GM23338 (cell line): ENCODE data around the gene KRTAP1-4. TPM values are rescaled to one million over a fixed set of nuclear protein-coding genes. Genes with fewer than 3 reads are reported as not detected.

ENCODE experiments used
- ATAC-seq: fragments of 200-7000 bp; cut with Tn5 transposase; 3 replicates; pipeline ENCODE4 v1.9.1; 2020
- DNase-seq: peaks from one replicate; pipeline ENCODE4 v3.0.0-alpha.2; 2015; ENCODE audit warnings: low spot score
- H2AFZ ChIP-seq: fragments of 200-600 bp; sonication (generic); 2 replicates; pipeline ENCODE4 v1.8.0; 2016; ENCODE audit warnings: antibody characterized with exemption, mild to moderate bottlenecking, moderate library complexity
- H3F3A ChIP-seq: fragments of 200-600 bp; sonication (generic); replicated peaks from 2 replicates; pipeline ENCODE4 v1.8.0; 2017; ENCODE audit warnings: antibody characterized with exemption, mixed run types, low read depth
- H3K27ac ChIP-seq: fragments of 200-600 bp; sonication (generic); 2 replicates; pipeline ENCODE4 v1.6.1; 2016; ENCODE audit warnings: low read depth
- H3K27me3 ChIP-seq: fragments of 200-600 bp; sonication (generic); 2 replicates; pipeline ENCODE4 v1.8.0; 2016; ENCODE audit warnings: mild to moderate bottlenecking, mixed run types, moderate library complexity; ENCODE audit not compliant: insufficient read depth
- H3K36me3 ChIP-seq: fragments of 200-600 bp; sonication (generic); 2 replicates; pipeline ENCODE4 v1.8.0; 2016; ENCODE audit warnings: mild to moderate bottlenecking; ENCODE audit not compliant: insufficient read depth
- H3K4me1 ChIP-seq: fragments of 200-600 bp; sonication (generic); 2 replicates; pipeline ENCODE4 v1.8.0; 2016; ENCODE audit warnings: mild to moderate bottlenecking, moderate library complexity; ENCODE audit not compliant: insufficient read depth
- H3K4me2 ChIP-seq: fragments of 200-600 bp; sonication (generic); 2 replicates; pipeline ENCODE4 v1.7.1; 2017; ENCODE audit warnings: mixed run types
- H3K4me3 ChIP-seq: fragments of 200-600 bp; sonication (generic); 2 replicates; pipeline ENCODE4 v1.6.1; 2016; ENCODE audit warnings: mixed run types
- H3K79me2 ChIP-seq: fragments of 200-600 bp; sonication (generic); replicated peaks from 2 replicates; pipeline ENCODE4 v1.8.0; 2017; ENCODE audit warnings: mild to moderate bottlenecking; ENCODE audit not compliant: insufficient read depth
- H3K9me2 ChIP-seq: fragments of 200-600 bp; sonication (generic); 2 replicates; pipeline ENCODE4 v1.8.0; 2017; ENCODE audit not compliant: insufficient read depth
- H4K20me1 ChIP-seq: fragments of 200-600 bp; sonication (generic); replicated peaks from 2 replicates; pipeline ENCODE4 v1.8.0; 2017; ENCODE audit warnings: mild to moderate bottlenecking; ENCODE audit not compliant: insufficient read depth
- H3K27ac Mint-ChIP-seq: 2 replicates; pipeline ENCODE4 v1.8.0; 2020; ENCODE audit warnings: inconsistent platforms, mild to moderate bottlenecking, moderate library complexity, mixed read lengths
- H3K27me3 Mint-ChIP-seq: 3 replicates; pipeline ENCODE4 v1.8.0; 2022; ENCODE audit warnings: low read depth, mild to moderate bottlenecking, moderate library complexity, mixed read lengths, inconsistent platforms; ENCODE audit not compliant: insufficient read depth, poor library complexity
- H3K36me3 Mint-ChIP-seq: 3 replicates; pipeline ENCODE4 v1.8.0; 2021; ENCODE audit warnings: low read depth, mild to moderate bottlenecking, inconsistent platforms, moderate library complexity, mixed read lengths
- H3K4me1 Mint-ChIP-seq: 3 replicates; pipeline ENCODE4 v1.8.0; 2020; ENCODE audit warnings: mild to moderate bottlenecking, inconsistent platforms, mixed read lengths
- H3K4me3 Mint-ChIP-seq: 3 replicates; pipeline ENCODE4 v1.8.0; 2021; ENCODE audit warnings: moderate library complexity, mild to moderate bottlenecking, inconsistent platforms, mixed read lengths
- H3K9me3 Mint-ChIP-seq: 3 replicates; pipeline ENCODE4 v1.8.0; 2020; ENCODE audit warnings: moderate library complexity, mild to moderate bottlenecking, inconsistent platforms, mixed read lengths
- CREB1 ChIP-seq: fragments of 250-450 bp; sonication (Bioruptor Pico); IDR thresholded peaks from 2 replicates; pipeline ENCODE4 v1.5.0; 2020; ENCODE audit warnings: low read depth, mild to moderate bottlenecking, moderate library complexity
- EZH2 ChIP-seq: fragments of 200-600 bp; sonication (generic); IDR thresholded peaks from one replicate; pipeline ENCODE4 v1.8.0; 2017; ENCODE audit warnings: antibody characterized with exemption, mild to moderate bottlenecking, low read depth; ENCODE audit not compliant: unreplicated experiment
- EZH2phosphoT487 ChIP-seq: fragments of 200-600 bp; sonication (generic); IDR thresholded peaks from one replicate; pipeline ENCODE4 v1.8.1; 2018; ENCODE audit warnings: antibody characterized with exemption; ENCODE audit not compliant: unreplicated experiment
- JUNB ChIP-seq: IDR thresholded peaks from one replicate; pipeline ENCODE4 v1.6.1; 2016; ENCODE audit warnings: antibody characterized with exemption; ENCODE audit not compliant: unreplicated experiment
- NANOG ChIP-seq: IDR thresholded peaks from 2 replicates; pipeline ENCODE4 v1.6.1; 2016; ENCODE audit warnings: antibody characterized with exemption, borderline replicate concordance
- POLR2AphosphoS5 ChIP-seq: IDR thresholded peaks from 2 replicates; pipeline ENCODE4 v1.6.1; 2016; ENCODE audit warnings: antibody characterized with exemption, low read depth
- STAT1 ChIP-seq: IDR thresholded peaks from one replicate; pipeline ENCODE4 v1.6.1; 2016; ENCODE audit warnings: antibody characterized with exemption; ENCODE audit not compliant: unreplicated experiment
- ZNF114 ChIP-seq: fragments of 250-450 bp; sonication (Bioruptor Pico); IDR thresholded peaks from 2 replicates; pipeline ENCODE4 v1.5.0; 2020; ENCODE audit warnings: mild to moderate bottlenecking, moderate library complexity
- ZNF331 ChIP-seq: fragments of 250-450 bp; sonication (Bioruptor Pico); IDR thresholded peaks from 2 replicates; pipeline ENCODE4 v1.5.0; 2020; ENCODE audit warnings: low read depth, mild to moderate bottlenecking, moderate library complexity
- polyA plus RNA-seq: library from polyadenylated mRNA; unstranded; fragments of >200 nt; fragmentation: Nextera tagmentation; extraction: Ambion mirVana; gene quantifications from 2 replicates; pipeline ENCODE4 v1.2.1, GENCODE V29; 2016
- total RNA-seq: library from RNA; depleted of rRNA; stranded (reverse); fragments of >200 nt; shearing (Covaris generic); gene quantifications from 2 replicates; pipeline ENCODE4 v1.2.3, GENCODE V29; 2014
- TF ChIP-seq, protein P1 (sequence below): IDR thresholded peaks from 2 replicates; pipeline ENCODE4 v1.6.1; 2016; ENCODE audit warnings: antibody characterized with exemption
- TF ChIP-seq, protein P2 (sequence below), 2 experiments: fragments of 200-600 bp in 1 of 2; sonication (generic) in 1 of 2; conservative IDR thresholded peaks; 2 replicates each; pipeline versions ENCODE4 v1.5.1 to v1.6.1; 2016 to 2017; ENCODE audit warnings: antibody characterized with exemption in 2 of 2, low read depth in 2 of 2, mild to moderate bottlenecking in 2 of 2, moderate library complexity in 1 of 2
- TF ChIP-seq, protein P3 (sequence below): fragments of 250-450 bp; sonication (Bioruptor Pico); IDR thresholded peaks from 2 replicates; pipeline ENCODE4 v1.5.0; 2020; ENCODE audit warnings: mild to moderate bottlenecking, moderate library complexity
- TF ChIP-seq, protein P4 (sequence below): IDR thresholded peaks from one replicate; pipeline ENCODE4 v1.6.1; 2018; ENCODE audit warnings: antibody characterized with exemption; ENCODE audit not compliant: unreplicated experiment

The KRTAP1-4 gene
- total and polyA plus RNA-seq, 2 experiments from 2014 or later, result not detected

DNA sequence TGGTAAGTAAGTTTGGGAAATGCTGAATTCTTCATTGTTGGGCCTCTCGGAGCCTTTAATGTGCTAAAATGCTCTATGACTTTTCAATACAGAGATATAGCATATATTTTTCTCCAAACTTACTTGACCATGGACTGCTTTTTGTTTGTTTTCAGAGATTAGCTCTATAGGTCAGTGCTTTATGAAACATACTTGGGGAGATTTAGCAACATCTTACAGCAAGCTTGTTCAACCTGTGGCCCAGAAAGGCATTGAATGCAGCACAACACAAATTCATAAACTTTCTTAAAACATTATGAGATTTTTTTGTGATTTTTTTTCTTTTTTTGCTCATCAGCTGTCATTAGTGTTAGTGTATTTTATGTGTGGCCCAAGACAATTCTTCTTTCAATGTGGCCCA, 20.1 kb downstream of the KRTAP1-4 start:
- H3K36me3 Mint-ChIP-seq, result no peaks in the 10 kb centered on the region
- H3K36me3 ChIP-seq, result no peaks in the 10 kb centered on the region
- H3K79me2 ChIP-seq, result no peaks in the 10 kb centered on the region
- H2AFZ ChIP-seq, result no peak overlapping the region
- H3K27me3 ChIP-seq, result no peaks in the 10 kb centered on the region
- H3K27ac ChIP-seq, result no peak overlapping the region
- no peaks in the 10 kb centered on the region; the same call in 1 of the 2 replicates for H3K9me2 ChIP-seq
- TF ChIP-seq, protein P1, sequence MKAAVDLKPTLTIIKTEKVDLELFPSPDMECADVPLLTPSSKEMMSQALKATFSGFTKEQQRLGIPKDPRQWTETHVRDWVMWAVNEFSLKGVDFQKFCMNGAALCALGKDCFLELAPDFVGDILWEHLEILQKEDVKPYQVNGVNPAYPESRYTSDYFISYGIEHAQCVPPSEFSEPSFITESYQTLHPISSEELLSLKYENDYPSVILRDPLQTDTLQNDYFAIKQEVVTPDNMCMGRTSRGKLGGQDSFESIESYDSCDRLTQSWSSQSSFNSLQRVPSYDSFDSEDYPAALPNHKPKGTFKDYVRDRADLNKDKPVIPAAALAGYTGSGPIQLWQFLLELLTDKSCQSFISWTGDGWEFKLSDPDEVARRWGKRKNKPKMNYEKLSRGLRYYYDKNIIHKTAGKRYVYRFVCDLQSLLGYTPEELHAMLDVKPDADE, result no peak
- TF ChIP-seq NANOG (no peak), ZNF114 (CRISPR knock-in tag) (no peak), EZH2phosphoT487 (no peak), EZH2 (no peak), JUNB (no peak), POLR2AphosphoS5 (no peak), STAT1 (no peak), ZNF331 (no peak), CREB1 (CRISPR knock-in tag) (no peak)
- TF ChIP-seq, protein P2, sequence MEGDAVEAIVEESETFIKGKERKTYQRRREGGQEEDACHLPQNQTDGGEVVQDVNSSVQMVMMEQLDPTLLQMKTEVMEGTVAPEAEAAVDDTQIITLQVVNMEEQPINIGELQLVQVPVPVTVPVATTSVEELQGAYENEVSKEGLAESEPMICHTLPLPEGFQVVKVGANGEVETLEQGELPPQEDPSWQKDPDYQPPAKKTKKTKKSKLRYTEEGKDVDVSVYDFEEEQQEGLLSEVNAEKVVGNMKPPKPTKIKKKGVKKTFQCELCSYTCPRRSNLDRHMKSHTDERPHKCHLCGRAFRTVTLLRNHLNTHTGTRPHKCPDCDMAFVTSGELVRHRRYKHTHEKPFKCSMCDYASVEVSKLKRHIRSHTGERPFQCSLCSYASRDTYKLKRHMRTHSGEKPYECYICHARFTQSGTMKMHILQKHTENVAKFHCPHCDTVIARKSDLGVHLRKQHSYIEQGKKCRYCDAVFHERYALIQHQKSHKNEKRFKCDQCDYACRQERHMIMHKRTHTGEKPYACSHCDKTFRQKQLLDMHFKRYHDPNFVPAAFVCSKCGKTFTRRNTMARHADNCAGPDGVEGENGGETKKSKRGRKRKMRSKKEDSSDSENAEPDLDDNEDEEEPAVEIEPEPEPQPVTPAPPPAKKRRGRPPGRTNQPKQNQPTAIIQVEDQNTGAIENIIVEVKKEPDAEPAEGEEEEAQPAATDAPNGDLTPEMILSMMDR (conservative IDR thresholded peaks at IDR 0.05; ENCODE audit: low read depth in 2 of 2), result no peak
- TF ChIP-seq, protein P3, sequence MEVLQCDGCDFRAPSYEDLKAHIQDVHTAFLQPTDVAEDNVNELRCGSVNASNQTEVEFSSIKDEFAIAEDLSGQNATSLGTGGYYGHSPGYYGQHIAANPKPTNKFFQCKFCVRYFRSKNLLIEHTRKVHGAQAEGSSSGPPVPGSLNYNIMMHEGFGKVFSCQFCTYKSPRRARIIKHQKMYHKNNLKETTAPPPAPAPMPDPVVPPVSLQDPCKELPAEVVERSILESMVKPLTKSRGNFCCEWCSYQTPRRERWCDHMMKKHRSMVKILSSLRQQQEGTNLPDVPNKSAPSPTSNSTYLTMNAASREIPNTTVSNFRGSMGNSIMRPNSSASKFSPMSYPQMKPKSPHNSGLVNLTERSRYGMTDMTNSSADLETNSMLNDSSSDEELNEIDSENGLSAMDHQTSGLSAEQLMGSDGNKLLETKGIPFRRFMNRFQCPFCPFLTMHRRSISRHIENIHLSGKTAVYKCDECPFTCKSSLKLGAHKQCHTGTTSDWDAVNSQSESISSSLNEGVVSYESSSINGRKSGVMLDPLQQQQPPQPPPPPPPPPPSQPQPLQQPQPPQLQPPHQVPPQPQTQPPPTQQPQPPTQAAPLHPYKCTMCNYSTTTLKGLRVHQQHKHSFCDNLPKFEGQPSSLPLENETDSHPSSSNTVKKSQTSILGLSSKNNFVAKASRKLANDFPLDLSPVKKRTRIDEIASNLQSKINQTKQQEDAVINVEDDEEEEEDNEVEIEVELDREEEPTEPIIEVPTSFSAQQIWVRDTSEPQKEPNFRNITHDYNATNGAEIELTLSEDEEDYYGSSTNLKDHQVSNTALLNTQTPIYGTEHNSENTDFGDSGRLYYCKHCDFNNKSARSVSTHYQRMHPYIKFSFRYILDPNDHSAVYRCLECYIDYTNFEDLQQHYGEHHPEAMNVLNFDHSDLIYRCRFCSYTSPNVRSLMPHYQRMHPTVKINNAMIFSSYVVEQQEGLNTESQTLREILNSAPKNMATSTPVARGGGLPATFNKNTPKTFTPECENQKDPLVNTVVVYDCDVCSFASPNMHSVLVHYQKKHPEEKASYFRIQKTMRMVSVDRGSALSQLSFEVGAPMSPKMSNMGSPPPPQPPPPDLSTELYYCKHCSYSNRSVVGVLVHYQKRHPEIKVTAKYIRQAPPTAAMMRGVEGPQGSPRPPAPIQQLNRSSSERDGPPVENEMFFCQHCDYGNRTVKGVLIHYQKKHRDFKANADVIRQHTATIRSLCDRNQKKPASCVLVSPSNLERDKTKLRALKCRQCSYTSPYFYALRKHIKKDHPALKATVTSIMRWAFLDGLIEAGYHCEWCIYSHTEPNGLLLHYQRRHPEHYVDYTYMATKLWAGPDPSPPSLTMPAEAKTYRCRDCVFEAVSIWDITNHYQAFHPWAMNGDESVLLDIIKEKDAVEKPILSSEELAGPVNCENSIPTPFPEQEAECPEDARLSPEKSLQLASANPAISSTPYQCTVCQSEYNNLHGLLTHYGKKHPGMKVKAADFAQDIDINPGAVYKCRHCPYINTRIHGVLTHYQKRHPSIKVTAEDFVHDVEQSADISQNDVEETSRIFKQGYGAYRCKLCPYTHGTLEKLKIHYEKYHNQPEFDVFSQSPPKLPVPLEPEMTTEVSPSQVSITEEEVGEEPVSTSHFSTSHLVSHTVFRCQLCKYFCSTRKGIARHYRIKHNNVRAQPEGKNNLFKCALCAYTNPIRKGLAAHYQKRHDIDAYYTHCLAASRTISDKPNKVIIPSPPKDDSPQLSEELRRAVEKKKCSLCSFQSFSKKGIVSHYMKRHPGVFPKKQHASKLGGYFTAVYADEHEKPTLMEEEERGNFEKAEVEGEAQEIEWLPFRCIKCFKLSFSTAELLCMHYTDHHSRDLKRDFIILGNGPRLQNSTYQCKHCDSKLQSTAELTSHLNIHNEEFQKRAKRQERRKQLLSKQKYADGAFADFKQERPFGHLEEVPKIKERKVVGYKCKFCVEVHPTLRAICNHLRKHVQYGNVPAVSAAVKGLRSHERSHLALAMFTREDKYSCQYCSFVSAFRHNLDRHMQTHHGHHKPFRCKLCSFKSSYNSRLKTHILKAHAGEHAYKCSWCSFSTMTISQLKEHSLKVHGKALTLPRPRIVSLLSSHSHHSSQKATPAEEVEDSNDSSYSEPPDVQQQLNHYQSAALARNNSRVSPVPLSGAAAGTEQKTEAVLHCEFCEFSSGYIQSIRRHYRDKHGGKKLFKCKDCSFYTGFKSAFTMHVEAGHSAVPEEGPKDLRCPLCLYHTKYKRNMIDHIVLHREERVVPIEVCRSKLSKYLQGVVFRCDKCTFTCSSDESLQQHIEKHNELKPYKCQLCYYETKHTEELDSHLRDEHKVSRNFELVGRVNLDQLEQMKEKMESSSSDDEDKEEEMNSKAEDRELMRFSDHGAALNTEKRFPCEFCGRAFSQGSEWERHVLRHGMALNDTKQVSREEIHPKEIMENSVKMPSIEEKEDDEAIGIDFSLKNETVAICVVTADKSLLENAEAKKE (CRISPR knock-in tag), result no peak
- TF ChIP-seq, protein P4, sequence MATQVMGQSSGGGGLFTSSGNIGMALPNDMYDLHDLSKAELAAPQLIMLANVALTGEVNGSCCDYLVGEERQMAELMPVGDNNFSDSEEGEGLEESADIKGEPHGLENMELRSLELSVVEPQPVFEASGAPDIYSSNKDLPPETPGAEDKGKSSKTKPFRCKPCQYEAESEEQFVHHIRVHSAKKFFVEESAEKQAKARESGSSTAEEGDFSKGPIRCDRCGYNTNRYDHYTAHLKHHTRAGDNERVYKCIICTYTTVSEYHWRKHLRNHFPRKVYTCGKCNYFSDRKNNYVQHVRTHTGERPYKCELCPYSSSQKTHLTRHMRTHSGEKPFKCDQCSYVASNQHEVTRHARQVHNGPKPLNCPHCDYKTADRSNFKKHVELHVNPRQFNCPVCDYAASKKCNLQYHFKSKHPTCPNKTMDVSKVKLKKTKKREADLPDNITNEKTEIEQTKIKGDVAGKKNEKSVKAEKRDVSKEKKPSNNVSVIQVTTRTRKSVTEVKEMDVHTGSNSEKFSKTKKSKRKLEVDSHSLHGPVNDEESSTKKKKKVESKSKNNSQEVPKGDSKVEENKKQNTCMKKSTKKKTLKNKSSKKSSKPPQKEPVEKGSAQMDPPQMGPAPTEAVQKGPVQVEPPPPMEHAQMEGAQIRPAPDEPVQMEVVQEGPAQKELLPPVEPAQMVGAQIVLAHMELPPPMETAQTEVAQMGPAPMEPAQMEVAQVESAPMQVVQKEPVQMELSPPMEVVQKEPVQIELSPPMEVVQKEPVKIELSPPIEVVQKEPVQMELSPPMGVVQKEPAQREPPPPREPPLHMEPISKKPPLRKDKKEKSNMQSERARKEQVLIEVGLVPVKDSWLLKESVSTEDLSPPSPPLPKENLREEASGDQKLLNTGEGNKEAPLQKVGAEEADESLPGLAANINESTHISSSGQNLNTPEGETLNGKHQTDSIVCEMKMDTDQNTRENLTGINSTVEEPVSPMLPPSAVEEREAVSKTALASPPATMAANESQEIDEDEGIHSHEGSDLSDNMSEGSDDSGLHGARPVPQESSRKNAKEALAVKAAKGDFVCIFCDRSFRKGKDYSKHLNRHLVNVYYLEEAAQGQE, result no peak
- no peaks in the 10 kb centered on the region for H3F3A ChIP-seq
- H3K27me3 Mint-ChIP-seq, result peaks cover 1% of the 10 kb centered on the region
- H3K27ac Mint-ChIP-seq, result no peak overlapping the region
- DNase-seq, result no peak
- H3K4me3 Mint-ChIP-seq, result no peak overlapping the region
- H3K9me3 Mint-ChIP-seq, result no peaks in the 10 kb centered on the region
- H3K4me3 ChIP-seq, result no peak overlapping the region
- ATAC-seq, result no peak
- peaks cover 14% of the 10 kb centered on the region for H3K4me1 ChIP-seq
- H3K4me1 Mint-ChIP-seq, result peaks cover 10% of the 10 kb centered on the region; the same call in 2 of the 3 replicates
- H4K20me1 ChIP-seq, result no peaks in the 10 kb centered on the region
- H3K4me2 ChIP-seq, result 0 out of 2 replicates have a peak overlapping the region, but pooled peaks have one; percentile 27
